KMS-11 (cell line): ENCODE results near the gene PTPRK.

Source experiments
- H2AFZ ChIP-seq: fragments of 200-600 bp; sonication (generic); 2 replicates; pipeline ENCODE4 v1.6.1; 2016; ENCODE audit warnings: antibody characterized with exemption, mixed run types, low read depth
- H3K27ac ChIP-seq: fragments of 200-600 bp; sonication (generic); 2 replicates; pipeline ENCODE4 v1.6.1; 2016; ENCODE audit warnings: mild to moderate bottlenecking, mixed run types
- H3K27me3 ChIP-seq: fragments of 200-600 bp; sonication (generic); 2 replicates; pipeline ENCODE4 v1.6.1; 2017; ENCODE audit warnings: mild to moderate bottlenecking, low read depth, mixed run types, moderate library complexity; ENCODE audit not compliant: insufficient read depth
- H3K36me3 ChIP-seq: fragments of 200-600 bp; sonication (generic); 2 replicates; pipeline ENCODE4 v1.6.1; 2017; ENCODE audit warnings: mild to moderate bottlenecking, mixed run types; ENCODE audit not compliant: insufficient read depth
- H3K4me1 ChIP-seq: fragments of 200-600 bp; sonication (generic); 2 replicates; pipeline ENCODE4 v1.6.1; 2016; ENCODE audit warnings: mild to moderate bottlenecking, low read depth, mixed run types; ENCODE audit not compliant: poor library complexity, severe bottlenecking
- H3K4me2 ChIP-seq: fragments of 200-600 bp; sonication (generic); 2 replicates; pipeline ENCODE4 v1.7.0; 2016; ENCODE audit warnings: mild to moderate bottlenecking, mixed run types
- H3K4me3 ChIP-seq: fragments of 200-600 bp; sonication (generic); IDR thresholded peaks from 2 replicates; pipeline ENCODE4 v1.6.1; 2017; ENCODE audit warnings: low read depth, low read length, mixed read lengths; ENCODE audit not compliant: insufficient read depth
- H3K79me2 ChIP-seq: fragments of 200-600 bp; sonication (generic); 2 replicates; pipeline ENCODE4 v1.6.1; 2016; ENCODE audit warnings: low read depth, mixed run types; ENCODE audit not compliant: insufficient read depth
- H3K9ac ChIP-seq: fragments of 200-600 bp; sonication (generic); 2 replicates; pipeline ENCODE4 v1.6.1; 2016; ENCODE audit warnings: mild to moderate bottlenecking, mixed run types
- H4K20me1 ChIP-seq: fragments of 200-600 bp; sonication (generic); 2 replicates; pipeline ENCODE4 v1.6.1; 2016; ENCODE audit warnings: mild to moderate bottlenecking, mixed run types; ENCODE audit not compliant: insufficient read depth
- CTCF ChIP-seq: fragments of 200-600 bp; sonication (generic); conservative IDR thresholded peaks from 2 replicates; pipeline ENCODE4 v1.6.1; 2017; ENCODE audit warnings: low read depth, mild to moderate bottlenecking, antibody characterized with exemption, low read length, moderate library complexity, mixed read lengths

PTPRK gene

GRCh38 chr6:127945434-127946097 is 574.8 kb downstream of the PTPRK start:
- TF ChIP-seq CTCF = no peak
- no peak overlapping the region for H3K9ac ChIP-seq
- H3K79me2 ChIP-seq = no peaks in the 10 kb centered on the region
- no peak overlapping the region for H2AFZ ChIP-seq
- H3K27me3 ChIP-seq = no peaks in the 10 kb centered on the region
- no peaks in the 10 kb centered on the region for H3K36me3 ChIP-seq
- H3K27ac ChIP-seq = no peak overlapping the region
- H3K4me2 ChIP-seq = no peak overlapping the region
- H3K4me3 ChIP-seq = no peak overlapping the region
- H4K20me1 ChIP-seq = no peaks in the 10 kb centered on the region
- no peaks in the 10 kb centered on the region for H3K4me1 ChIP-seq

GRCh38 chr6:127941228-127941627 is 579.2 kb downstream of the PTPRK start:
- H3K79me2 ChIP-seq = no peaks in the 10 kb centered on the region
- H3K27me3 ChIP-seq = no peaks in the 10 kb centered on the region
- no peak overlapping the region for H3K27ac ChIP-seq
- no peak overlapping the region for H3K9ac ChIP-seq
- TF ChIP-seq CTCF = no peak
- H2AFZ ChIP-seq = no peak overlapping the region
- no peaks in the 10 kb centered on the region for H3K36me3 ChIP-seq
- no peak overlapping the region for H3K4me2 ChIP-seq
- peaks cover 26% of the 10 kb centered on the region for H3K4me1 ChIP-seq
- H3K4me3 ChIP-seq = no peak overlapping the region
- no peaks in the 10 kb centered on the region for H4K20me1 ChIP-seq

GRCh38 chr6:127939442-127940066 is 580.8 kb downstream of the PTPRK start:
- no peak overlapping the region for H3K4me3 ChIP-seq
- no peaks in the 10 kb centered on the region for H3K27me3 ChIP-seq
- no peak overlapping the region for H3K9ac ChIP-seq
- H3K36me3 ChIP-seq = no peaks in the 10 kb centered on the region
- H2AFZ ChIP-seq = no peak overlapping the region
- H3K27ac ChIP-seq = peak overlapping the region; percentile 6; the same call in 1 of the 2 replicates
- peak overlapping the region; percentile 3 for H3K4me2 ChIP-seq
- H4K20me1 ChIP-seq = no peaks in the 10 kb centered on the region
- TF ChIP-seq CTCF = no peak
- H3K4me1 ChIP-seq = peaks cover 37% of the 10 kb centered on the region
- no peaks in the 10 kb centered on the region for H3K79me2 ChIP-seq

- peak overlapping the region; percentile 6; the same call in 1 of the 2 replicates for H3K27ac ChIP-seq
- H4K20me1 ChIP-seq = no peaks in the 10 kb centered on the region
- no peak overlapping the region for H3K9ac ChIP-seq
- TF ChIP-seq CTCF = no peak
- H2AFZ ChIP-seq = no peak overlapping the region
- H3K36me3 ChIP-seq = no peaks in the 10 kb centered on the region
- no peak overlapping the region for H3K4me3 ChIP-seq
- no peaks in the 10 kb centered on the region for H3K27me3 ChIP-seq
- H3K4me1 ChIP-seq = peaks cover 44% of the 10 kb centered on the region
- H3K79me2 ChIP-seq = no peaks in the 10 kb centered on the region
- H3K4me2 ChIP-seq = peak overlapping the region; percentile 3
These were observed 581.7 kb downstream of the PTPRK start for GRCh38 chr6:127938701-127939100.
